GM19193 (cell line): ENCODE results near the gene ERCC8.

Experiments used
- POLR2A ChIP-seq: IDR thresholded peaks from 4 replicates; pipeline ENCODE4 v1.6.1; 2011; ENCODE audit not compliant: insufficient read depth, insufficient read length; ENCODE audit errors: extremely low read depth

ERCC8 gene

DNA sequence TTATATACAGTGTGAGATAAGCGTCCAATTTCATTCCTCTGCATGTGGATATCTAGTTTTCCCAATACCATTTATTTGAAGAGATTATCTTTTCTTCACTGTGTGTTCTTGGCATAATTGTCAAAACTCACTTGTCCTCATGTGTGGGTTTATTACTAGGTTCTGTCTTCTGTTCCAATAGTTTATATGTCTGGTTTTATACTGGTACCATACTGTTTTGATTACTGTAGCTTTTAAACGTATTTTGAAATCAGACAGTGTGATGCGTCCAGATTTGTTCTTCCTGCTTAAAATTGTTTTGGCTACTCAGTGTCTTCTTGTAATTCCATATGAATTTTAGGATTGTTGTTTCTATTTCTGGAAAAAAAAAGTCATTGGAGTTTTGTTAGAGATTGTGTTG lies 10.4 kb upstream of the ERCC8 start:
- TF ChIP-seq POLR2A: no peak

DNA sequence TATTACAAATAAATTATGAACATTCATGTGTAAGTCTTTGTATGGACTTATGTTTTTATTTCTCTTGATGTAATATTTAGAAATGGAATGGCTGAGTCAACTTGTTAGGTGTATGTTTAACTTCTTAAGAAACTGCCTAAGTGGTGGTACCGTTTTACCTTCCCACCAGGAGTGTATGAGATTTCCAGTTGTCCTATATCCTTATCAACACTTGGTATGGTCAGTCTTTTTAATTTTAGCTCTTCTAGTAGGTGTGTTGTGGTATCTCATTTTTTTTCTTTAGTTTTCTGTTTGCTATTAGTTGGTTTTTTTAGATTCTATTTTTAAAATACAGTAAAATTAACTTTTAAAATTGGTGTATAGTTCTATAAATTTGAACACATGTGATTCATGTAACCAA lies 3.9 kb upstream of the ERCC8 start:
- no peak for TF ChIP-seq POLR2A

DNA sequence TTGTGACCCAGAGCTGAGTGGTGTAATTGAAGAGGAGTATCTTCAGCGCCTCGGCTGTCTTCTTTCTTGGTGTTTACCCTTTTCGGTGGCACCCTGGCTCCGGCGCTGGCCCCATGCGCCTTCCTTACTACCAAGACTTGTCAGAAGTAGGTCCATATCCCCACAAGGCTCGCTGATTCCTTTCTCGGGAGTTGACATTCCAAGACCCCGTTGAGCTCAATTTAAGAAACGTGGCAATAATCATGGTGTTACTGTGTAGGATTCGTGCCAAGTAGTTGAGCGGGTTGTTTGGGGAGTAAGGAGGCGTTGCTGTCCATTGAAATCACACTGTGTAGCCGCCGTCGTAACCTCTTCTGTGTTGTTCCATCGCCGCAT lies 930 bp upstream of the ERCC8 start:
- TF ChIP-seq POLR2A: no peak

DNA sequence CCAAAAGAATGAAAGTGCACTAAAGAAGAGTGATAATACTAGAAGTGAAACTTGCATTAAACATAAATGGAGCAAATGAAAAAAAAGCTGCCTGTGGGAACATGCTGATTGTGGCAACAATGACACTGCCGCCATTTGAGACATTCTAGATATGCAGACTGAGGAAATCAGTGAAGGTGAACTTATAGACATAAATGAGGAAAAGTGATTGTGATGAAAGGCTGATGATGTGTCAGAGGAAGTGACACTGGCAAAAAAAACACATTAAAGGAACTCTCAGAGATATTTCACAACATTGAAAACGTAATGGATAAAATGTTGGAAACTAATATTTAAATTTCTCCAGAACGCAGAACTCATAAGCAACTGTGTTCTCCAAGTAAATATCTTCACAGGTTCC lies 1.2 kb downstream of the ERCC8 start:
- no peak for TF ChIP-seq POLR2A

DNA sequence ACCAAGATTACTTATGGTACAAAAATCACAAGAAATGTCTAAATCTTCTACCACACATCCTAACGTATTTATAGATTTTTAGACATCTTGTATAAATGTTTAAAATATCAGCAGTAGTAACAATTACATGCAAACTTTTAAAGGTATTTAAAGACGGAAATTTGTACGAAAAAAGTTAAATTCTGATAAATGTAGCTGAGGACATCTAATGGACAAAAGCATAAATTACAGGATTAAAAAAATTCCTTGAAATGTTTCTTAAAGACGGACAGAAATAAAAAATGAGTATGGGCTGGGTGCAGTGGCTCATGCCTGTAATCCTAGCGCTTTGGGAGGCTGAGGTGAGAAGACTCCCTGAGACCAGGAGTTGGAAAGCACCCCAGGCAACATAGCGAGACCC lies 15.8 kb downstream of the ERCC8 start:
- no peak for TF ChIP-seq POLR2A

DNA sequence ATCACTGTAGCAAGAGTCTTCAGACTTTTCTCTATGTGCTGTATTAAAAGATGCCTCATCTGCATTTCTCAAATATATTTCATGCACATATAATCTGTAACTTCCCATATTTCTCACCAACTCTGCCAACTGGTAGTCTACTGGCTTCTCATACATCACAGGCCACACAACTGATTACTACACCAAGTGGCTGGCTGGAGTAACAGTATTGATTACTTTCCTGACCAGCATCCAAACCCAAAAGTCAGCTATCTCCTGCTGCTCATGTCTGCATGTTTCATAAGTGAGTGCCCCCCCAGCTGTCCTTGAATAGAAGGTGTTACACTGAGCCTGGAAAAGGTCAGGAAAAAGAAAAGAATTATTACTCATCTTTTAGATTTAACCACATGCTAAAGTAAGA lies 17.4 kb downstream of the ERCC8 start:
- TF ChIP-seq POLR2A: no peak

DNA sequence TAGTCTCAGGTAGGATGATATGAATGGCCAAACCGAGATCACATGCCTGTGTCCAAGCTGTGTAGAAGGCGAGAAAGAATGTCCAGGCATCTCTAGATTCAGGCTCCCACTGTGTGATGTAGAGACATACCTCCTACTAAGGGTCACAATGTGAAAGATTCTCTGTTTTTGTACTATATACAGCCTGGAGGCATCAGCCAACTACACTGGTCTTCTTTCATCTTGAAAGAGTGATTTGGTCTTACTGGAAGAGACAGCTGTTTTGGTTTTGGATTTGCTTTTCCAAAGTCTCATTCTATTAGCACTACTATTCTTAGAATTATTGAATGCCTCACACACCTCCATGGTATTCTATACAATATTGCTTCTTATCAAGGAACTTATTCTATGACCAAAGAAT lies 26.4 kb downstream of the ERCC8 start:
- TF ChIP-seq POLR2A: no peak

DNA sequence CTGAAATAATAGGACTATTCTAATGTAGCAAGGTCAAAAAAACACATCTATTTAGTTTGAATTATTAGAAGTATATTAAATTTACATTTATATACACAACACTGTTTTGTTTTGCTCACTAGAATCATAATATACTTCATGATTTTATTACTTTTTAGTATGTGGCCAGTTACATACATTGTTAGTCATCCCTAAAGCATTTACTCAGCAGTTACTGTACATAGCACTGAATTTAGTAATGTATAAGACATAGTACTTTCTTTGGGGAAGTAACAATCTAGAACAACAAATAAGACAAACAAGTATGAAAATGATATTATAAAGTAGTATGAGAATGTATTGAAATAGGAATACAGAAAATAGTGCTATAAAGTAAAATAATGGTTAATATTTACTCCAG lies 28.2 kb downstream of the ERCC8 start:
- TF ChIP-seq POLR2A: no peak

DNA sequence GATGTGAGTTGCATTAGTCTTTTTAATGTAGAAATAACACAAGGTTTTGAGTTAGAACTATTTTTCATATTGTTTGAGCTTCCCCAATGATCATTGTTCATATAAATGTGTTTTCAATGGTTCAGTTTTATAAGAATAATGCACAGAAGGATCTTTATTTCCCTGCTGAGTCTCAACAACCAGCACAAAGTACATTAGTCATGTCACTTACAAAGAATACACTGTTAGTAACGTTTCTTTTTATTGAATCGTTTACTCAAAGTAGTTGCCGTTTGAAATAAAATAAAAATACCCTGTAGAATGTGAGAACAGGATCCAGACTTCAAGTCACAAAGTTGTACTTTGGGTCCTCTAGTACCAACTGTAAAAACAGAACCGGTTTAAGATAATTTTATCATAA lies 41.5 kb downstream of the ERCC8 start:
- no peak for TF ChIP-seq POLR2A

DNA sequence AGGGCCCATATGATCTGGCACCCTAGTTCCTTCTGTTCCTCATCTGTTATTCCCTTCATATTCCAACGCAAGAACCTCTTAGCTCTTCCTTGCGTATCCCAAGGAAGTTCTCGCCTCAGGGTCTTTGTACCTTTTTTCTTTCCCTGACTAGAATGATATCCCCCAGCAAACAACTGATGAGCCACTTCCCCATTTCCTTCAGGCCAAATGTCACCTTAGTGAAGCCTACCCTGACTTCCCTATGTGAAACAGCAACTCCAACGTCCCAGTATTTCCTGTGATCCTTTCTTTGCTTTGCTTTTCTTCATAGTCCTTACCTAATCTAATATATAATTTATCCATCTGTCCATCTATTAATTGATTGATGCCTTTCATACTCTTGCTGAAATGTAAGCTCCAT lies 47.9 kb downstream of the ERCC8 start:
- no peak for TF ChIP-seq POLR2A

DNA sequence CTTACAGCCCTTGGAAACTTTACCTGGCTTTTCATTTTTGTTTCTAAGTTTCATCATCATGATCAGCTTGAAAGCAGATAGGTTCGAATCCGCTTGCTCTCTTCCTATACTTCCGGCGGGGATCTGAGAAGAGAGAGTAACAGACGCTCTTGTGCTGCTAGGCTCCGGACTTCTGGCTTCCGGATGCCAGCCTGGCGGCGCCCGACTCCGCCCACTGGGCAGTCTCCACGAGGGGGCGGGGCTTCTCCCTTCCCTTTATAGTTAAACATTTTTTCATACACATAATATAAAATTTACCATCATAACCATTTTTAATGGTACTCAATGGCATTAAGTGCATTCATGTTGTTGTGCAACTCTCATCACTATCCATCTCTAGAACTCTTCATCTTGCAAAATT lies 51.3 kb downstream of the ERCC8 start:
- no peak for TF ChIP-seq POLR2A

DNA sequence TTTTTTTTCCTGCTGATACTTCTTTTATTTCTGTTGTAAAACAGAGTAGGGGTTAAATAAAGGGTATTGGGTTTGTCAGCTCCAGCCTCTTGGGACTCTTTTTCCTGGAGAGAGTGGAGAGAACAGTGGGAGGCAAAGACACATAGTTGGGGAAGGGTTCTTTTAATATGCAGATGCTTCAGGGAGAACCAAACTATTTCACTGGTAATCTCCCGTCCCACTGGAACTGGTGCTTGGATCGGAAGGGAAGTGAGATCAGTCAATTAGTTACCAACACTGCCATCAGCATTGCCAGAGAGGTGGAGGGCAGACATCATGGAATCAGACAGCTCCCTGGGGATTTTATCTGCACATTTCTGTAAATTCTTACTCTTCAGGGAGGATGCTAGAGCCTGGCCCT lies 53.2 kb downstream of the ERCC8 start:
- no peak for TF ChIP-seq POLR2A

DNA sequence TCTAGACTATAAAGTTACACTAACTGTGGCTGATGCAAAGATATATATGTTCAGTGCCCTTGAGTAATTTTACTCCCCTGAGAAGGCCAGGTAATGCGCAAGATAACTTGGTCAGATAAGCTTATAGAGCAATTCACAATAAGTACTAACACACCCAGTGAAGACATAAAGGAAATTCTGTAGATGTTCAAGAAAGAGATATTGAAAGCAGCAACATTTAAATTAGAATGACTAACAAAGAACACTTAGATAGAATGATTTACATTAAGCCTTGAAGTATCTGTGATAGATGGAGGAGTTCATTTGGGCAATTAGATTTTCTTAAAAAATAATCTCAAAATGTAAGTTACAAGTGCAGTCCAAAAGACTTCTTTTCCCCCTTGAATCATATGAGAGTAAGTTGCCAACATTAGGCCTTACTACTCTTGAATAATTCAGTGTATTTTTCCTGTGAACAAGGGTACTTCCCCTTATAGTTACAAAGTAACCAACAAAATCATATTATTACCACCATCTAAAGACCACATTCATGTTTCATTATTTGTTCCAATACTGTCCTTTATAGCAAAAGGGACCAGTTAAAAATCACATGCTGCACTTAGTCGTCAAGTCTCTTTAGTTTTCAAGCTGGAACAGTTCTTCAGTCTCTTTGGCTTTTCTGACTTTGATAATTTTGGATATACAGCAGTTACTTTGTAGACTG lies 56.4 kb downstream of the ERCC8 start:
- no peak for TF ChIP-seq POLR2A

DNA sequence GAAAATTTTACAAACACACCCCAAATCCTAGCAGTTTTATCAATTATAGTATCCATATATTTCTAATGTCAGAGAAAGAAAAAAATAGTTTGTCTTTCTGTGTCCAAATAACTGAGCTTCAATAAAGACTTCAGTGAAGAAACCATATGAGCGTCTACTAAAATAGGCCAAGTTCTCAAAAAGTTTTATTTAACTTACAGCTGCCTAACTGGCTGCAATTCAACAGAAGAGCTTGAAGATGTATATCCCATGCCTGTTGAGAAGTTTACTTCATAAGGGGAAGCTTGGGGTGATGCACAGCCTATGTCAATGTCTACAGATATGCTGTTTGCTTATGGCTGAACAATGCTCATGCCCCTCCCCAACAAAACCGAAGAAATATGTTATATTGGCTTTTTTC lies 57.1 kb downstream of the ERCC8 start:
- no peak for TF ChIP-seq POLR2A

DNA sequence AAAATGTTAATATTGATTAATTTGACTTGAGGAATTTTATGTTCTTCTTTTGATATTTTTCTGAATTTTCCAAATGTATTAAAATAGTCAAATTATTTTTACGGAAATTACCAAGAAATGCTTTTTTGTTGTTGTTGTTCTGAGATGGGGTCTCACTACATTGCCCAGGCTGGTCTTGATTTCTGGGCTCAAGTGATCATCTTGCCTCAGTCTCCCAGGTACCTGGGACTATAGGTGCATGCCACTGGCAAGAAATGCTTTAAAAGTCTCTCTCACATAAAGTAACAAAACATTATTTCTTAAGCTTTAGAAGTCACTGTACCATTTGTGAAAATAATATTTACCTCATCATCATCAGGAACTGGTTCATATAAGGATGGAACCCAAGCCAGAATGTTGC lies 57.8 kb downstream of the ERCC8 start:
- no peak for TF ChIP-seq POLR2A

DNA sequence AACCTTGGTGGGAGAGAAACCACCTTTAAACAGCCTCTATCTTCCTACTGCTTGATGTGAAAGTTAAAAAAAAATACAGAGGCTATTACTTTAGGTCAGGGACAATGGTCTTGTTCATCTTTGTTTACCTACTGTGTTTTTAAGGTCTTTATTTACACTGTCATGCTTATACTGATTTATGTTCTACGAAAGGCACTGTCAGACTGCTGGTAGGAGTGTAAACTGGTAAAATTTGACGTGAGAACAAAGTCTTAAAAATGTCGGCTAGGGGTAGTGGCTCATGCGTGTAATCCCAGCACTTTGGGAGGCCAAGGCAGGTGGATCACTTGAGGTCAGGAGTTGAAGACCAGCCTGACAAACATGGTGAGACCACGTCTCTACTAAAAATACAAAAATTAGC lies 58.7 kb downstream of the ERCC8 start:
- no peak for TF ChIP-seq POLR2A

DNA sequence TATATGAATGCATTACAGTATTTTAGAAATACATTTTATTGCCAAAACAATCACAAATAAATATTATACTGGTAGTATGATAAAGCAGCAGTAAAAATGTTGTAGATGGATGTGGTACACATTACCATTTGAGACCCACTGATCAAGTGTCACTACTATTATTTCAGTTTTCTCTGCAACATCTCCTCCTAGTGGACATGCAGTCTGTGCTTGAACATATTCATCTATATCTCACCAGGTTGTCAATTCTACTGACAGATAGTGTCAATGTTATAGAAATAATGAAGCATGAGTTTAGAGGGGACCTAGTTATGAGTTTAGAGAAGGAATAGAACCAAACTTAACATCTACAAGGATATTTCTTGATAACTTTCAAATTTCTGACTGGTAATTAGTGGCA lies 61.6 kb downstream of the ERCC8 start:
- no peak for TF ChIP-seq POLR2A

DNA sequence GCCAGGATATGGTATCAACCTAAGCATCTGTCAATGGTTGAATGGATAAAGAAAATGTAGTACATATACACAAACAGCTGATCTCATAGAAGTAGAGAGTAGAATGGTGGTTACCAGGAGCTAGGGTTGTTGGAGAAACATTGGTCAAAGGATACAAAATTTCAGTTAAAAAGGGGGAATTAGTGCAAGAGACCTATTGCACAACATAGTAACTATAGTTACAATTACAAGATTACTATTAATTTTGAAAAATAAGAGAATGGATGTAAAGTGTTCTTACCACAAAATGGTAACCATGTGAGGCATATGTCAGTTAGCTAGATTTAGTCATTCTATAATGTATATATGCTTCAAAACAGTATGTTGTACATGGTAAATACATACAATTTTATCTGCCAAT lies 72.0 kb downstream of the ERCC8 start:
- TF ChIP-seq POLR2A: no peak

DNA sequence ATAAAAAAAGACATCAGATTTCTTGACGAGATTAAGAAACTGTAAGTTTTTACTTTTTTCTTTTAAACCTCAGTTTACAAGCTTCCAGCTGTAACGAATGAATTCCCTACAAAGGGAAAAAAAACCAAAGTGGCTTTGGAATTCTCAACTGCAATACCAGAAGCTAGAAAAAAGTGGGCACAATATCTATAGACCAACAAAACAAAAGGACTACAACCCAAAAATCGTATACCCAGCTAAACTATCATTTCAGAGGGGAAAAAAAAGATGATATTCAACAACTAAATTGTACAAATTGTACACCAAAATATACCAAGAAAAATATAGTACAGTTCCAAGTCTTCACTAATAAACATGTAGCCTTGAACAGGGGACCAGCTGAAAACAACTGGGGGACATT lies 74.0 kb downstream of the ERCC8 start:
- no peak for TF ChIP-seq POLR2A

DNA sequence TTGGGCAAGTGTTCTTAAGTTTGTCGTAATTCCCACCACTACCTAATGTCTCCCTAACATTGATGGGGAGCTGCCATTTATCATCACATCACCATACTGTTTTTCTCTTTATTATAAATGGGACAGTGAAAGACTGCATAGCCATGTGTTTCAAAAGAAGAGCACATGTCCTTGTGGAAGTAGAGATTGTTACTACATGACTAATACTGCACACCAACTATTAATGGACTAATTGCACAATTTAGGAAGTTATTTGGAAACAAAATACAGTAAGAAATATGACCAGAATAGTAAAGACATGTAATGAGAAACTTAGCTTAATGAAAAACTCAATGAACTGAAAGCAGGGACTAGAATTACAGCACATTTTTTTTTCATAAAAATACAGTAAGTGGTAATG lies 88.8 kb downstream of the ERCC8 start:
- no peak for TF ChIP-seq POLR2A
